C4-2B (cell line): Measurements from ENCODE around the gene LHCGR.

Source experiments
- CTCF ChIP-seq: fragments of 450-650 bp; conservative IDR thresholded peaks from 2 replicates; pipeline ENCODE4 v1.5.1; 2017; ENCODE audit warnings: mild to moderate bottlenecking
- ZFX ChIP-seq: fragments of 450-650 bp; IDR thresholded peaks from 2 replicates; pipeline ENCODE4 v1.6.1; 2017

- TF ChIP-seq ZFX (no peak), CTCF (no peak)
Measured at GRCh38 chr2:48721158-48721557, 34.4 kb downstream of the LHCGR start.
